Right lobe of liver (tissue), 6 donors: ENCODE measurements around the gene MPZL2. TPM values are rescaled to one million over a fixed set of nuclear protein-coding genes. Genes with fewer than 3 reads are reported as not detected.
A peak's percentile ranks its signal among the peaks of the same experiment; 100 is the strongest.

Experiments
- ATAC-seq, 4 donors: fragments of 200-7000 bp; cut with Tn5 transposase; one replicate each; pipeline ENCODE4 v1.9.1; 2020; ENCODE audit warnings: mild to moderate bottlenecking in 4 of 4, moderate library complexity in 4 of 4
- DNase-seq, 3 donors: peaks; one replicate each; pipeline ENCODE4 v3.0.0-alpha.2; 2020
- H3K27ac ChIP-seq, 3 donors: fragments of 200-600 bp; one replicate each; pipeline ENCODE4 v1.8.0; 2022
- H3K27me3 ChIP-seq, 2 donors: fragments of 200-600 bp; one replicate each; pipeline ENCODE4 v1.8.0; 2022
- H3K36me3 ChIP-seq, 4 donors: fragments of 200-600 bp; sonication (generic) in 1 of 4; one replicate each; pipeline versions ENCODE4 v1.5.1 to v1.8.0; 2017 to 2022; ENCODE audit warnings: control low read depth in 1 of 4
- H3K4me1 ChIP-seq, 4 donors: fragments of 200-600 bp; sonication (generic) in 1 of 4; one replicate each; pipeline versions ENCODE4 v1.5.1 to v1.8.0; 2017 to 2022; ENCODE audit warnings: control low read depth in 1 of 4
- H3K4me3 ChIP-seq, 3 donors: fragments of 200-600 bp; one replicate each; pipeline ENCODE4 v1.8.0; 2022
- H3K9me3 ChIP-seq, 4 donors: fragments of 200-600 bp; sonication (generic) in 1 of 4; one replicate each; pipeline versions ENCODE4 v1.5.1 to v1.8.0; 2017 to 2022; ENCODE audit warnings: control low read depth in 1 of 4
- CTCF ChIP-seq, 4 donors: fragments of 200-600 bp in 3 of 4; fragments of 450-650 bp in 1 of 4; IDR thresholded peaks; one replicate each; pipeline versions ENCODE4 v1.5.1 to v1.8.0; 2016 to 2022; ENCODE audit warnings: antibody characterized with exemption in 4 of 4, mild to moderate bottlenecking in 2 of 4
- POLR2A ChIP-seq: fragments of 450-650 bp; IDR thresholded peaks from one replicate; pipeline ENCODE4 v1.6.1; 2017; ENCODE audit warnings: antibody characterized with exemption, mild to moderate bottlenecking
- WGBS: methylation state at CpG from one replicate; pipeline ENCODE4 v1.1.6; 2018; ENCODE audit warnings: low coverage, low lambda C conversion rate; ENCODE audit not compliant: insufficient coverage; ENCODE audit errors: missing lambda C conversion rate; 5-methylcytosine and 5-hydroxymethylcytosine counted together
- intact Hi-C, 2 donors: fragments of 100-400 bp; cut with DNase I; formaldehyde crosslinking; loops; one replicate each; pipeline versions ENCODE4 v1.11.2 to v1.14.1; 2022
- total RNA-seq, 6 experiments: library from RNA; depleted of rRNA in 2 of 6; stranded (reverse); fragments of >200 nt in 2 of 6; fragmentation: NEBNext Ultra II Directional in 3 of 6; extraction: Animal tissue kit (Norgen Biotek cat#: 25700) in 3 of 6; gene quantifications; one replicate each; pipeline versions ENCODE4 v1.1.0 to v1.2.4, GENCODE V29; 2016 to 2023
- donor health status: DM: no; HTN: yes; CAD: no.
- donor health status: DM: no; HTN: no; CAD: no.
- donor health status: DM: no; HTN: no; CAD: no.
- donor health status: DM: no; HTN: yes; CAD: no.
- donor health status: DM: no; HTN: yes; CAD: no.

MPZL2 gene
- total RNA-seq, 6 experiments from 2014 or later = 13.0 to 32.4 (median 21.2) TPM

- Histone ChIP-seq H3K36me3 (no peaks in the 10 kb centered on the region), H3K27ac (no peak overlapping the region), H3K4me3 (no peak overlapping the region), H3K27me3 (no peaks in the 10 kb centered on the region), H3K4me1 (no peaks in the 10 kb centered on the region), H3K9me3 (no peaks in the 10 kb centered on the region)
- ATAC-seq (no peak), DNase-seq (no peak)
- intact Hi-C loops = no loop called here
- WGBS = 87% methylated on average over 3 of the region's 3 CpGs
- no peak for TF ChIP-seq POLR2A
- TF ChIP-seq CTCF (IDR thresholded peaks at IDR 0.05) = no peak
Measured at GRCh38 chr11:118230088-118230487, 34.0 kb downstream of the MPZL2 start.

- 64% methylated on average over 5 of the region's 5 CpGs for WGBS
- no peaks in the 10 kb centered on the region for H3K36me3 ChIP-seq
- TF ChIP-seq CTCF (IDR thresholded peaks at IDR 0.05) (no peak), POLR2A (no peak)
- intact Hi-C loops = no loop called here
- H3K27ac ChIP-seq = peak overlapping the region in 2 of 3 donors; percentile 18 to 20
- no peaks in the 10 kb centered on the region for H3K4me1 ChIP-seq
- no peak for DNase-seq
- no peaks in the 10 kb centered on the region for H3K9me3 ChIP-seq
- ATAC-seq = no peak
- H3K4me3 ChIP-seq = no peak overlapping the region
- H3K27me3 ChIP-seq = no peaks in the 10 kb centered on the region
Measured at GRCh38 chr11:118229274-118229847, 34.7 kb downstream of the MPZL2 start.

- H3K27me3 ChIP-seq = no peaks in the 10 kb centered on the region
- DNase-seq (no peak), ATAC-seq (peak in 3 of 4 donors; percentile 16 to 57 (median 21))
- H3K27ac ChIP-seq = peak overlapping the region; percentile 15 to 35 (median 18)
- intact Hi-C loops = no loop called here
- WGBS = 69% methylated on average over 8 of the region's 8 CpGs
- H3K9me3 ChIP-seq = no peaks in the 10 kb centered on the region
- no peaks in the 10 kb centered on the region for H3K36me3 ChIP-seq
- TF ChIP-seq CTCF (IDR thresholded peaks at IDR 0.05) = no peak
- no peak for TF ChIP-seq POLR2A
- H3K4me1 ChIP-seq = no peaks in the 10 kb centered on the region
- no peak overlapping the region for H3K4me3 ChIP-seq
Measured at GRCh38 chr11:118227865-118228785, 36.0 kb downstream of the MPZL2 start.

- H3K4me3 ChIP-seq = no peak overlapping the region
- H3K4me1 ChIP-seq = no peaks in the 10 kb centered on the region
- WGBS = 69% methylated on average over 2 of the region's 2 CpGs
- ATAC-seq = peak in 1 of 4 donors; percentile 14
- intact Hi-C loops = no loop called here
- no peak overlapping the region for H3K27ac ChIP-seq
- no peaks in the 10 kb centered on the region for H3K9me3 ChIP-seq
- DNase-seq = no peak
- TF ChIP-seq CTCF (IDR thresholded peaks at IDR 0.05) = no peak
- TF ChIP-seq POLR2A = no peak
- H3K27me3 ChIP-seq = no peaks in the 10 kb centered on the region
- no peaks in the 10 kb centered on the region for H3K36me3 ChIP-seq
Measured at GRCh38 chr11:118226781-118227180, 37.3 kb downstream of the MPZL2 start.
